AG04450 (cell line): ENCODE results near the gene TEX48. TPM values are rescaled to one million over a fixed set of nuclear protein-coding genes. Genes with fewer than 3 reads are reported as not detected.

Experiments
- CTCF ChIA-PET: fragments of 300-600, 350-600 bp; formaldehyde crosslinking; extraction: SDS; loops from one replicate; lab custom pipeline; 2022; ENCODE audit warnings: antibody characterized with exemption, inconsistent platforms; lab: Charles Lee
- POLR2A ChIA-PET: fragments of 350-600 bp; formaldehyde crosslinking; extraction: SDS; loops from one replicate; lab custom pipeline; 2021; ENCODE audit warnings: antibody characterized with exemption, inconsistent platforms; lab: Yijun Ruan, JAX
- DNase-seq: peaks from one replicate; pipeline ENCODE4 v3.0.0-alpha.2; 2011; ENCODE audit warnings: low read depth, low spot score
- H3K27ac ChIP-seq: one replicate; pipeline ENCODE4 v1.5.1; 2012; ENCODE audit warnings: low read depth, low read length, control low read depth
- H3K27me3 ChIP-seq: one replicate; pipeline ENCODE4 v1.6.0; 2012; ENCODE audit warnings: low read length; ENCODE audit not compliant: control insufficient read depth, insufficient read depth
- H3K4me3 ChIP-seq: 2 replicates; pipeline ENCODE4 v1.5.1; 2011; ENCODE audit warnings: mild to moderate bottlenecking, low read depth, low read length, control low read depth
- H3K9me3 ChIP-seq: 2 replicates; pipeline ENCODE4 v1.5.1; 2012; ENCODE audit warnings: low read length; ENCODE audit not compliant: control insufficient read depth, insufficient read depth
- polyA plus RNA-seq: library from polyadenylated mRNA; depleted of rRNA; stranded (reverse); fragments of >200 nt; gene quantifications from 2 replicates; pipeline ENCODE4 v1.2.3, GENCODE V29; 2011
- TF ChIP-seq, protein P1 (sequence below): IDR thresholded peaks from 2 replicates; pipeline ENCODE4 v1.5.1; 2011; ENCODE audit warnings: low read depth, low read length, control low read depth, inconsistent platforms

Gene TEX48
- polyA plus RNA-seq, 1 experiment = not detected

DNA sequence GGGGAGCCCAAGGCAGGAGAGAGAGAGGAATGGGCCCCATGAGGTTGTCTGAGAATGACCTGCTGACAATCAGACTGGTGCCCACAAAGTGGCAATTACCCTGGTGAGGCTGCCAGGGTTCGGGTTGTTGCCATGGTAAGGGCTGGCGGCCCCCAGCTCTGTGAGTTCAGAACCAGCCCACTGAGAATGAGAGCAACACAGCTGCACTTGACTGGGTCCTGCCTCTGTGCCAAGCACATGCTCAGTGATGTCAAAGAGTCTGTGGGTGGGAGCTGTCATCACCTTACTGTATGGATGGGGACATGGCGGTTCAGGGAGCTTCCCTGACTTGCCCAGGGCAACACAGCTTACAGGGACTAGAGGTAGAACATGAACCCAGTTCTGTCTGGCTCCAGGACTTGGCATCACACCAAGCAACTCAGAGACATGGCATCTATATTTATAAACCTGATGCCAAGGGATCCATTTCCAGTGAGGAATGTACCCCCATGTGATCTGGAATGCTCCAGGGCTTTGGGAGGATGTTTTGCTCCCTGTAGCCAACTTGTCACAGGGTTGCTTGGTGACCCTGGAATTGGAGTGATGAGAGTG lies 38.2 kb upstream of the TEX48 start:
- CTCF ChIA-PET = no interaction called here
- POLR2A ChIA-PET = interaction anchor here (0.5 kb wide), 1 partner anchor 368 kb away, joined by 4 read pairs; no protein-coding TSS in a partner anchor

DNA sequence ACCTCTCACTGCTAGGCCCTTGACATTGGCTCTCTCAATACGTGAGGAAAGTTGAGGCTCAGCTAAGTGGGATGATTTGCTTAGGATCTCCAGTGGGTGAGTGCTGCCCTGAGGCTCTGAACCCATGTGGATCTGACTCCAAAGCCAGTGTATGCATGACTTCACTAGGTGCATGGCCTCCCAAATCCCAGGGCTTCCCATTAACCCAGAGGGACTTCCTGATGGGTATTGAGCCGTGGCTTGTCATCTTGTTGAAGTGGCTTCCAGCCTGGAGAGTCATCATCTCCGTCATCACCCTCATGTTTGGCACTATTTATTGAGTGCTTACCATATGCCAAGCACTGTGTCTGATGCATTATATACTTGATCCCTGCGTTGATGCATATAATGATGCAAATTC lies 37.3 kb upstream of the TEX48 start:
- ChIA-PET CTCF (no interaction called here), POLR2A (no interaction called here)
- peaks cover 10% of the 10 kb centered on the region; the same call in 1 of the 2 replicates for H3K9me3 ChIP-seq
- no peak for DNase-seq
- no peak overlapping the region for H3K27ac ChIP-seq
- no peak overlapping the region for H3K4me3 ChIP-seq
- TF ChIP-seq, protein P1, sequence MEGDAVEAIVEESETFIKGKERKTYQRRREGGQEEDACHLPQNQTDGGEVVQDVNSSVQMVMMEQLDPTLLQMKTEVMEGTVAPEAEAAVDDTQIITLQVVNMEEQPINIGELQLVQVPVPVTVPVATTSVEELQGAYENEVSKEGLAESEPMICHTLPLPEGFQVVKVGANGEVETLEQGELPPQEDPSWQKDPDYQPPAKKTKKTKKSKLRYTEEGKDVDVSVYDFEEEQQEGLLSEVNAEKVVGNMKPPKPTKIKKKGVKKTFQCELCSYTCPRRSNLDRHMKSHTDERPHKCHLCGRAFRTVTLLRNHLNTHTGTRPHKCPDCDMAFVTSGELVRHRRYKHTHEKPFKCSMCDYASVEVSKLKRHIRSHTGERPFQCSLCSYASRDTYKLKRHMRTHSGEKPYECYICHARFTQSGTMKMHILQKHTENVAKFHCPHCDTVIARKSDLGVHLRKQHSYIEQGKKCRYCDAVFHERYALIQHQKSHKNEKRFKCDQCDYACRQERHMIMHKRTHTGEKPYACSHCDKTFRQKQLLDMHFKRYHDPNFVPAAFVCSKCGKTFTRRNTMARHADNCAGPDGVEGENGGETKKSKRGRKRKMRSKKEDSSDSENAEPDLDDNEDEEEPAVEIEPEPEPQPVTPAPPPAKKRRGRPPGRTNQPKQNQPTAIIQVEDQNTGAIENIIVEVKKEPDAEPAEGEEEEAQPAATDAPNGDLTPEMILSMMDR = no peak
- H3K27me3 ChIP-seq = peaks cover 15% of the 10 kb centered on the region

More for the DNA sequence above, 38.2 kb upstream of the TEX48 start:
- Histone ChIP-seq H3K27me3 (peaks cover 15% of the 10 kb centered on the region), H3K9me3 (peaks cover 10% of the 10 kb centered on the region; the same call in 1 of the 2 replicates), H3K27ac (no peak overlapping the region), H3K4me3 (no peak overlapping the region)
- no peak for DNase-seq
- TF ChIP-seq, protein P1 = no peak

DNA sequence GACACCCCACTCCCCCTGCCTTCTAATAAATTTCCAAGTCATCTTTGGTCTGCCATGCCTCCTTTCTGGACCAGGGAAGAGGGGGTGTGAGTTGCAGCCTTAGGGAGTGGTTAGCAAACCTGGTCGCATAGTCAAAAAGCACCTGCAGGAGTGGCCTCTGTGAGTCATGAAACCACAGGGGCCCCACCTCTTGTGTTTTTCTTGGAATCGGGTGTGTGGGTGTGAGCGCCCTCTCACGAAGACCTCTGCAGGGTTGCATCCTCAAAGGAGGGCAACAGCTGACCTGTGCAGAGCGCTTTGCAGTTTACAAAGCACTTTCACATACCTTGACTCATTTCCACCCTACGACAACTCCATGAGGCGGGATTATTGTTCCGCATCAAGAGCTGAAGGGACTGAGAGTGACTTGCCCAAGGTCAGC lies 36.8 kb upstream of the TEX48 start:
- Histone ChIP-seq H3K27ac (no peak overlapping the region), H3K9me3 (peaks cover 10% of the 10 kb centered on the region; the same call in 1 of the 2 replicates), H3K27me3 (peaks cover 15% of the 10 kb centered on the region), H3K4me3 (no peak overlapping the region)
- POLR2A ChIA-PET = no interaction called here
- CTCF ChIA-PET = no interaction called here
- TF ChIP-seq, protein P1 = no peak
- DNase-seq = no peak

DNA sequence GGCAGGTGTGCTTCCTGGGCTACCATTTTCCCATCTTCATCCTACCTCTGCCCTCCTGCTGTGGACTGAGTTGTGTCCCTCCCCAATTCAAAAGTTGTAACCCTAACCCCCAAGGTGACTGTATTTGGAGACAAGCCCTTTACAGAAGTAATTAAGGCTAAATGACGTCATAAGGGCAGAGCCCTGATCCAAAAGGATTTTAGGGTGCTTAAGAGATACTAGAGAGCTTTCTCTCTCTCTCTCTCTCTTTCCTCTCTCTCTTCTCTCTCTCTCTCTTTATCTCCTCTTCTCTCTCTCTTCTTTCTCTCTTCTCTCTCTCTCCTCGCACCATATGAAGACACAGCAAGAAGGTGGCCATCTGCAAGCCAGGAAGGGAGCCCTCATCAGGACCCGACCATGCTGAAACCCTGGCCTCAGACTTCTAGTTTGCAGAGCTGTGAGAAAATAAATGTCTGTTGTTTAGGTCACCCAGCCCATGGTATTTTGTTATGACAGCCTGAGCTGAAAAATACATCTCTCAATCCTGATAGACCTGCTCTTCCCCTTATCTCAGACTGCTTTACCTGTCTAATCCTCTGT lies 36.0 kb upstream of the TEX48 start:
- no peak overlapping the region for H3K27ac ChIP-seq
- DNase-seq = no peak
- H3K9me3 ChIP-seq = peaks cover 10% of the 10 kb centered on the region; the same call in 1 of the 2 replicates
- TF ChIP-seq, protein P1 = no peak
- no peak overlapping the region for H3K4me3 ChIP-seq
- CTCF ChIA-PET = interaction anchor here (0.6 kb wide), 1 partner anchor 252 kb away, joined by 4 read pairs; no protein-coding TSS in a partner anchor
- POLR2A ChIA-PET = no interaction called here
- peaks cover 15% of the 10 kb centered on the region for H3K27me3 ChIP-seq

DNA sequence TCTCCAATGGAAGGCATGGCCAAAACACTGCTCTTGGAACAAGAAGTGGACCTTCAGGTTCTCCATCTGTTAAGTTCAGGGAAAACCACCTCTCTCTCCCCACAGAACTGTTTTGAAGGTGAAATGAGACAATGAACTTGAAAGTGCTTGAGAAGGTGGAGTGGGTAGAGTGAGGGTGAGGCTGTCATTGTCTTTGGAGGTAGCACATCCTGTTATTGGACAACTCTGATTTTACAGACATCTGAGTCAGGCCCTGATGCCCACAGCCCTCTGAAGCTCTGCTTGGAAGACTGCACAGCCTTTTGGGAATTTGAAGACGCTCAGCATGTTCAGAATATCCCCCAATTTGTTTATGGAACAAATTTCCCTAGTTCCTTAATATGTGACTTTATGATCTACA lies 27.6 kb upstream of the TEX48 start:
- DNase-seq = no peak
- H3K27me3 ChIP-seq = peaks cover 15% of the 10 kb centered on the region
- POLR2A ChIA-PET = no interaction called here
- H3K4me3 ChIP-seq = no peak overlapping the region
- no peaks in the 10 kb centered on the region for H3K9me3 ChIP-seq
- CTCF ChIA-PET = no interaction called here
- TF ChIP-seq, protein P1 = no peak
- H3K27ac ChIP-seq = no peak overlapping the region
